SU-DHL-6 (cell line): ENCODE results near the gene NUDCD2.

Experiments used
- H2AFZ ChIP-seq: fragments of 200-600 bp; sonication (generic); 2 replicates; pipeline ENCODE4 v1.6.1; 2014; ENCODE audit warnings: low read depth, mild to moderate bottlenecking, moderate library complexity, mixed read lengths, antibody characterized with exemption, low read length; ENCODE audit not compliant: severe bottlenecking
- H3F3A ChIP-seq: fragments of 200-600 bp; shearing (Covaris generic); 2 replicates; pipeline ENCODE4 v1.6.0; 2016; ENCODE audit warnings: antibody characterized with exemption, mild to moderate bottlenecking; ENCODE audit not compliant: insufficient read depth
- H3K27ac ChIP-seq: fragments of 200-600 bp; sonication (generic); 2 replicates; pipeline ENCODE4 v1.5.1; 2016; ENCODE audit warnings: low read depth, mild to moderate bottlenecking, low read length, moderate library complexity, mixed read lengths
- H3K27me3 ChIP-seq: fragments of 200-600 bp; sonication (generic), shearing (Covaris generic); 2 replicates; pipeline ENCODE4 v1.6.0; 2014; ENCODE audit warnings: mild to moderate bottlenecking, low read length
- H3K36me3 ChIP-seq: fragments of 200-600 bp; sonication (generic); 2 replicates; pipeline ENCODE4 v1.6.1; 2014; ENCODE audit warnings: mild to moderate bottlenecking, low read length, mixed read lengths
- H3K4me2 ChIP-seq: fragments of 300-600, 200-600 bp; shearing (Covaris generic), sonication (generic); 2 replicates; pipeline ENCODE4 v1.6.0; 2014; ENCODE audit warnings: low read length, low read depth, mild to moderate bottlenecking; ENCODE audit not compliant: poor library complexity, severe bottlenecking
- H3K4me3 ChIP-seq: fragments of 200-600 bp; sonication (generic); 2 replicates; pipeline ENCODE4 v1.5.1; 2014; ENCODE audit warnings: antibody characterized with exemption, low read length, mild to moderate bottlenecking, mixed read lengths; ENCODE audit not compliant: insufficient read depth, poor library complexity, severe bottlenecking
- H3K79me2 ChIP-seq: fragments of 200-600 bp; sonication (generic); 2 replicates; pipeline ENCODE4 v1.6.1; 2014; ENCODE audit warnings: mild to moderate bottlenecking, low read length, moderate library complexity; ENCODE audit not compliant: insufficient read depth
- H3K9ac ChIP-seq: fragments of 200-600 bp; sonication (generic); 2 replicates; pipeline ENCODE4 v1.7.0; 2014; ENCODE audit warnings: mild to moderate bottlenecking, low read length
- H3K9me2 ChIP-seq: fragments of 200-600 bp; sonication (generic); replicated peaks from 2 replicates; pipeline ENCODE4 v1.6.1; 2014; ENCODE audit warnings: low read length; ENCODE audit not compliant: insufficient read depth
- H3K9me3 ChIP-seq: fragments of 200-600 bp; sonication (generic); 2 replicates; pipeline ENCODE4 v1.6.1; 2014; ENCODE audit warnings: low read length, mixed read lengths; ENCODE audit not compliant: insufficient read depth
- H4K20me1 ChIP-seq: fragments of 200-600 bp; sonication (generic); 2 replicates; pipeline ENCODE4 v1.6.1; 2014; ENCODE audit warnings: low read depth, mild to moderate bottlenecking, antibody characterized with exemption, low read length, moderate library complexity, mixed read lengths
- EZH2phosphoT487 ChIP-seq: fragments of 200-600 bp; sonication (generic), shearing (Covaris generic); conservative IDR thresholded peaks from 2 replicates; pipeline ENCODE4 v1.6.1; 2018; ENCODE audit warnings: mild to moderate bottlenecking, antibody characterized with exemption, low read length, moderate library complexity, mixed read lengths
- TF ChIP-seq, protein P1 (sequence below): fragments of 200-600 bp; sonication (generic); IDR thresholded peaks from one replicate; pipeline ENCODE4 v1.5.1; 2017; ENCODE audit warnings: antibody characterized with exemption, mild to moderate bottlenecking, low read length, moderate library complexity; ENCODE audit not compliant: insufficient read depth, poor library complexity, severe bottlenecking

NUDCD2 gene

DNA sequence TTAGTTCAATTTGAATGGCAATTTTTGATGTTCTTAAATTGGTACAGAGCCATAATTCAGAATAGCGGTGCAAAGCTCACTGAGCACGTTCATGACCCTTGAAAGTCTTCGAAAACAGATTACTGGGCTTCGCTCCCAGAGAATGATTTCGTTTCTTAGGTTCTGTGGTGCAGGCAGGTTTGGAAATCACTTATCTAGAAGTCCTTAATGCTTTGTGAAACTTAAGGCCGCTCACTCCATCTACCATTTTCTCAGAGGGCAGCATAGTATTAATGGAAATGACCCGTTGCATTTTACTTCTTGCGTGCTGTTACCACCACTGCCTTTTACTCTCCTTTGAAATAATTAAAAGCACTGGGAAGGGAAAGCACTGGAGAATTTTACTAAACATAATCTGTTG is 42.6 kb upstream of the NUDCD2 start:
- H3F3A ChIP-seq: 0 out of 2 replicates have a peak, but pooled peaks cover 4% of the 10 kb centered on the region
- H3K9me3 ChIP-seq: no peaks in the 10 kb centered on the region
- H4K20me1 ChIP-seq: peaks cover 15% of the 10 kb centered on the region
- H3K79me2 ChIP-seq: peaks cover 18% of the 10 kb centered on the region
- no peaks in the 10 kb centered on the region for H3K27me3 ChIP-seq
- no peaks in the 10 kb centered on the region for H3K9me2 ChIP-seq
- no peaks in the 10 kb centered on the region for H3K36me3 ChIP-seq
- no peak for TF ChIP-seq EZH2phosphoT487
- TF ChIP-seq, protein P1, sequence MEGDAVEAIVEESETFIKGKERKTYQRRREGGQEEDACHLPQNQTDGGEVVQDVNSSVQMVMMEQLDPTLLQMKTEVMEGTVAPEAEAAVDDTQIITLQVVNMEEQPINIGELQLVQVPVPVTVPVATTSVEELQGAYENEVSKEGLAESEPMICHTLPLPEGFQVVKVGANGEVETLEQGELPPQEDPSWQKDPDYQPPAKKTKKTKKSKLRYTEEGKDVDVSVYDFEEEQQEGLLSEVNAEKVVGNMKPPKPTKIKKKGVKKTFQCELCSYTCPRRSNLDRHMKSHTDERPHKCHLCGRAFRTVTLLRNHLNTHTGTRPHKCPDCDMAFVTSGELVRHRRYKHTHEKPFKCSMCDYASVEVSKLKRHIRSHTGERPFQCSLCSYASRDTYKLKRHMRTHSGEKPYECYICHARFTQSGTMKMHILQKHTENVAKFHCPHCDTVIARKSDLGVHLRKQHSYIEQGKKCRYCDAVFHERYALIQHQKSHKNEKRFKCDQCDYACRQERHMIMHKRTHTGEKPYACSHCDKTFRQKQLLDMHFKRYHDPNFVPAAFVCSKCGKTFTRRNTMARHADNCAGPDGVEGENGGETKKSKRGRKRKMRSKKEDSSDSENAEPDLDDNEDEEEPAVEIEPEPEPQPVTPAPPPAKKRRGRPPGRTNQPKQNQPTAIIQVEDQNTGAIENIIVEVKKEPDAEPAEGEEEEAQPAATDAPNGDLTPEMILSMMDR: no peak
- peak overlapping the region; percentile 65 for H3K9ac ChIP-seq
- peak overlapping the region; percentile 90 for H3K4me3 ChIP-seq
- peak overlapping the region; percentile 92 for H2AFZ ChIP-seq
- H3K27ac ChIP-seq: no peak overlapping the region
- peak overlapping the region; percentile 92 for H3K4me2 ChIP-seq

DNA sequence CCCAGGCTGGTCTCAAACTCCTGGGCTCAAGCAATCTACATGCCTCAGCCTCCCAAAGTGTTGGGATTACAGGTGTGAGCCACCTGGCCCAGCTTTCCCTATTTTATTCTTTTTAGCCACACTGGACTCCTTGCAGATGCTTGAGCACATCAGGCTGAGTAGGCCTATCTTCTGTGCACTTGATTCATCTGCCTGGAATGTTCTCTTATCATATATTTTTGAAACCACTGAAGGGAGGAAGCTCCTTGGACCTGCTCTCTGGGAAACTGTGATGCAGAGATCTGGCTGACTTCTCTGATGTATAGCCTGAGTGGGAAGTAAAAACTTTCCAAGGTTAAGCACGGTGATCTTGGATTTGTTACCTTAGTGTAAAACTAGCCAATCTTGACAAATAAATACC is 39.0 kb upstream of the NUDCD2 start:
- H3K4me3 ChIP-seq: no peak overlapping the region
- no peaks in the 10 kb centered on the region for H3K9me3 ChIP-seq

DNA sequence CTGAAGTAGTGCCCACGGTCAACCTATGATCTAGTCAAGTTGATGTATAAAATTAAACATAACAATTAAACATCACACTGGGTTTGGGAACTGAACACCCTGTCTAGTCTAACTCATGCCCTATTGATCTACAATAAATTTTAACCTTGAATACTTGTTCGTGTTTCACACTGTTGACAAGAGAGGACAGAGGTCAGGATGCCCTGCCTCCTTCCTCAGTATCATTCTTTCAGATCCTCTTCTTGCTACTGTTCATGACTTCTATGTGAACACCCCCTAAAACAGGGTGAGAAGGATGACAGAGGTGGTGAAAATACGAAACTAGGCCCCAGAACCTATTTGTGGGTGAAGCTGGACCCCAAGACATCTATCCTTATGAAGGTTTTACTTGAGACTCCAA is 37.4 kb upstream of the NUDCD2 start:
- no peaks in the 10 kb centered on the region for H4K20me1 ChIP-seq
- no peak overlapping the region for H2AFZ ChIP-seq
- H3K79me2 ChIP-seq: no peaks in the 10 kb centered on the region
- no peak overlapping the region for H3K4me2 ChIP-seq
- H3F3A ChIP-seq: no peaks in the 10 kb centered on the region
- no peak overlapping the region for H3K27ac ChIP-seq
- no peaks in the 10 kb centered on the region; the same call in 1 of the 2 replicates for H3K36me3 ChIP-seq
- H3K9me2 ChIP-seq: no peaks in the 10 kb centered on the region
- H3K4me3 ChIP-seq: no peak overlapping the region
- H3K9ac ChIP-seq: no peak overlapping the region
- no peaks in the 10 kb centered on the region for H3K9me3 ChIP-seq
- no peaks in the 10 kb centered on the region for H3K27me3 ChIP-seq
- TF ChIP-seq, protein P1: no peak
- no peak for TF ChIP-seq EZH2phosphoT487

More for the DNA sequence above, 39.0 kb upstream of the NUDCD2 start:
- no peak overlapping the region for H3K9ac ChIP-seq
- no peaks in the 10 kb centered on the region for H3K27me3 ChIP-seq
- 0 out of 2 replicates have a peak, but pooled peaks cover 2% of the 10 kb centered on the region for H3F3A ChIP-seq
- H4K20me1 ChIP-seq: no peaks in the 10 kb centered on the region
- no peaks in the 10 kb centered on the region for H3K9me2 ChIP-seq
- H3K36me3 ChIP-seq: no peaks in the 10 kb centered on the region
- no peaks in the 10 kb centered on the region for H3K79me2 ChIP-seq
- no peak overlapping the region for H2AFZ ChIP-seq
- no peak overlapping the region for H3K27ac ChIP-seq
- H3K4me2 ChIP-seq: no peak overlapping the region
- no peak for TF ChIP-seq EZH2phosphoT487
- TF ChIP-seq, protein P1: no peak
